HL-60 (cell line): Measurements from ENCODE around the gene ADAR.

Experiments used
- DNase-seq, 2 experiments: peaks; one replicate each; pipeline ENCODE4 v3.0.0-alpha.2; 2010 to 2020; ENCODE audit warnings: low read depth in 1 of 2, low spot score in 1 of 2
- H3K27ac ChIP-seq: fragments of 250-450 bp; sonication (Bioruptor Pico); replicated peaks from 2 replicates; pipeline ENCODE4 v1.5.1; 2020; ENCODE audit warnings: mild to moderate bottlenecking, moderate library complexity
- H3K27me3 ChIP-seq: fragments of 250-450 bp; sonication (Bioruptor Pico); 2 replicates; pipeline ENCODE4 v1.5.1; 2021; ENCODE audit warnings: mild to moderate bottlenecking, moderate library complexity; ENCODE audit not compliant: insufficient read depth, poor library complexity, severe bottlenecking
- H3K4me3 ChIP-seq: replicated peaks from 2 replicates; pipeline ENCODE4 v1.5.1; 2011; ENCODE audit warnings: mild to moderate bottlenecking, control low read depth, low read length; ENCODE audit not compliant: insufficient read depth
- GABPA ChIP-seq: IDR thresholded peaks from 2 replicates; pipeline ENCODE4 v1.6.1; 2012; ENCODE audit warnings: low read depth
- POLR2AphosphoS5 ChIP-seq: IDR thresholded peaks from 2 replicates; pipeline ENCODE4 v1.6.1; 2012; ENCODE audit warnings: low read depth
- SPI1 ChIP-seq: IDR thresholded peaks from 2 replicates; pipeline ENCODE4 v1.6.1; 2012; ENCODE audit warnings: low read depth, mild to moderate bottlenecking, borderline replicate concordance
- TF ChIP-seq, protein P1 (sequence below): IDR thresholded peaks from 2 replicates; pipeline ENCODE4 v1.6.1; 2012; ENCODE audit warnings: low read depth; ENCODE audit not compliant: insufficient replicate concordance
- TF ChIP-seq, protein P2 (sequence below): IDR thresholded peaks from one replicate; pipeline ENCODE4 v1.5.1; 2011; ENCODE audit warnings: low read length, control low read depth, inconsistent platforms; ENCODE audit not compliant: insufficient read depth

ADAR gene

DNA sequence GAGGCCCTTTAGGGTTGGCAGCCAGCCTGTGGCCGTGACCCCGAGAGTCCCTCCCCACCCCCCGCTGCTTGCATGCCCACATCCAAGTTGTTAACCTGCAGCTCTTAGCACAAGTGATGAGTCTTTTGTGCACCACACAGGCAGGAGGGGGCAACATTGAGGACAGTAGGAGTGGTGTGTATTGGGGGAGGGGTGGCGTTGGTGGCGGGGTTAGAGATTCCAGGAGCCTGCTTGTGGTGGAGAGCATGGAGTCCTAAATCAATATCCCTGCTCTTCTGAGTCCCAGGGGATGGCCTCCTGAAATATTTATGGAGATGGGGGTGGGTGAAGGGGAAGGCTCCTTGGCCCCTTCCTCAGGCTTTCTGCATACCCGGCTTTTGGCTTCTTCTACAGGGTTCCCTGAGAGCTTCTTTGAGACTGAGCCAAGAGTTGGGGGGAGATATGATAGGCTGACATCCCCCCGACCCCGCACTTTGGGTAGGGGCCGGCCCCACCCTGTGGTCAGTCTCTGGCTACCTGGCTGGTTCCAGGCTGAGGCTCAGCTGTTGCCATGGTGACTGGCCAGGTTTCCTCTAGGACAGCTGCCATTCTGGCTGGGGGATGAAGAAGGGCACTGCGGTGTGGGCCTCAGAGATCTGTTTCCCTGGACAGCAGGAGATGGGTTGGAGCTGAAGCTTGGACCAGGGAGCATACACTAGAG lies 35.4 kb downstream of the ADAR start:
- no peak for DNase-seq
- H3K27ac ChIP-seq: no peak overlapping the region
- no peak overlapping the region for H3K4me3 ChIP-seq
- TF ChIP-seq, protein P1, sequence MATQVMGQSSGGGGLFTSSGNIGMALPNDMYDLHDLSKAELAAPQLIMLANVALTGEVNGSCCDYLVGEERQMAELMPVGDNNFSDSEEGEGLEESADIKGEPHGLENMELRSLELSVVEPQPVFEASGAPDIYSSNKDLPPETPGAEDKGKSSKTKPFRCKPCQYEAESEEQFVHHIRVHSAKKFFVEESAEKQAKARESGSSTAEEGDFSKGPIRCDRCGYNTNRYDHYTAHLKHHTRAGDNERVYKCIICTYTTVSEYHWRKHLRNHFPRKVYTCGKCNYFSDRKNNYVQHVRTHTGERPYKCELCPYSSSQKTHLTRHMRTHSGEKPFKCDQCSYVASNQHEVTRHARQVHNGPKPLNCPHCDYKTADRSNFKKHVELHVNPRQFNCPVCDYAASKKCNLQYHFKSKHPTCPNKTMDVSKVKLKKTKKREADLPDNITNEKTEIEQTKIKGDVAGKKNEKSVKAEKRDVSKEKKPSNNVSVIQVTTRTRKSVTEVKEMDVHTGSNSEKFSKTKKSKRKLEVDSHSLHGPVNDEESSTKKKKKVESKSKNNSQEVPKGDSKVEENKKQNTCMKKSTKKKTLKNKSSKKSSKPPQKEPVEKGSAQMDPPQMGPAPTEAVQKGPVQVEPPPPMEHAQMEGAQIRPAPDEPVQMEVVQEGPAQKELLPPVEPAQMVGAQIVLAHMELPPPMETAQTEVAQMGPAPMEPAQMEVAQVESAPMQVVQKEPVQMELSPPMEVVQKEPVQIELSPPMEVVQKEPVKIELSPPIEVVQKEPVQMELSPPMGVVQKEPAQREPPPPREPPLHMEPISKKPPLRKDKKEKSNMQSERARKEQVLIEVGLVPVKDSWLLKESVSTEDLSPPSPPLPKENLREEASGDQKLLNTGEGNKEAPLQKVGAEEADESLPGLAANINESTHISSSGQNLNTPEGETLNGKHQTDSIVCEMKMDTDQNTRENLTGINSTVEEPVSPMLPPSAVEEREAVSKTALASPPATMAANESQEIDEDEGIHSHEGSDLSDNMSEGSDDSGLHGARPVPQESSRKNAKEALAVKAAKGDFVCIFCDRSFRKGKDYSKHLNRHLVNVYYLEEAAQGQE: no peak
- TF ChIP-seq GABPA: no peak
- TF ChIP-seq, protein P2, sequence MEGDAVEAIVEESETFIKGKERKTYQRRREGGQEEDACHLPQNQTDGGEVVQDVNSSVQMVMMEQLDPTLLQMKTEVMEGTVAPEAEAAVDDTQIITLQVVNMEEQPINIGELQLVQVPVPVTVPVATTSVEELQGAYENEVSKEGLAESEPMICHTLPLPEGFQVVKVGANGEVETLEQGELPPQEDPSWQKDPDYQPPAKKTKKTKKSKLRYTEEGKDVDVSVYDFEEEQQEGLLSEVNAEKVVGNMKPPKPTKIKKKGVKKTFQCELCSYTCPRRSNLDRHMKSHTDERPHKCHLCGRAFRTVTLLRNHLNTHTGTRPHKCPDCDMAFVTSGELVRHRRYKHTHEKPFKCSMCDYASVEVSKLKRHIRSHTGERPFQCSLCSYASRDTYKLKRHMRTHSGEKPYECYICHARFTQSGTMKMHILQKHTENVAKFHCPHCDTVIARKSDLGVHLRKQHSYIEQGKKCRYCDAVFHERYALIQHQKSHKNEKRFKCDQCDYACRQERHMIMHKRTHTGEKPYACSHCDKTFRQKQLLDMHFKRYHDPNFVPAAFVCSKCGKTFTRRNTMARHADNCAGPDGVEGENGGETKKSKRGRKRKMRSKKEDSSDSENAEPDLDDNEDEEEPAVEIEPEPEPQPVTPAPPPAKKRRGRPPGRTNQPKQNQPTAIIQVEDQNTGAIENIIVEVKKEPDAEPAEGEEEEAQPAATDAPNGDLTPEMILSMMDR: no peak
- TF ChIP-seq SPI1: no peak
- no peak for TF ChIP-seq POLR2AphosphoS5
- peaks cover 5% of the 10 kb centered on the region for H3K27me3 ChIP-seq

DNA sequence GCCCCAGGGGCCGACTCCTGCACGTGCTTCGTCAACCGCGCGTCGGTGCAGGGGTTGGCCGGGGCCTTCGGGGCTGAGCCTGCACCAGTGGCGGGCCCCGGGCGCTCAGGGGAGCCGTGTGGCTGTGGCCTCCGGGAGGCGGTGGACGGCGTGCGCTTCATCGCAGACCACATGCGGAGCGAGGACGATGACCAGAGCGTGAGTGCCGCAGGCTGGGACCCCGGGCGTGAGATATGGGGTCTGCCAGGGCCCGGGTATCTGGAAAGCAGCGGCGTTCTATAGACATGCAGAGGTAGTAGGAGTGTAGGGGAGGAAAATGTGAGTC lies 36.1 kb downstream of the ADAR start:
- DNase-seq: no peak
- H3K27me3 ChIP-seq: peaks cover 5% of the 10 kb centered on the region
- no peak overlapping the region for H3K27ac ChIP-seq
- TF ChIP-seq, protein P1: no peak
- TF ChIP-seq POLR2AphosphoS5: no peak
- TF ChIP-seq GABPA: no peak
- no peak for TF ChIP-seq SPI1
- TF ChIP-seq, protein P2: no peak
- H3K4me3 ChIP-seq: no peak overlapping the region

DNA sequence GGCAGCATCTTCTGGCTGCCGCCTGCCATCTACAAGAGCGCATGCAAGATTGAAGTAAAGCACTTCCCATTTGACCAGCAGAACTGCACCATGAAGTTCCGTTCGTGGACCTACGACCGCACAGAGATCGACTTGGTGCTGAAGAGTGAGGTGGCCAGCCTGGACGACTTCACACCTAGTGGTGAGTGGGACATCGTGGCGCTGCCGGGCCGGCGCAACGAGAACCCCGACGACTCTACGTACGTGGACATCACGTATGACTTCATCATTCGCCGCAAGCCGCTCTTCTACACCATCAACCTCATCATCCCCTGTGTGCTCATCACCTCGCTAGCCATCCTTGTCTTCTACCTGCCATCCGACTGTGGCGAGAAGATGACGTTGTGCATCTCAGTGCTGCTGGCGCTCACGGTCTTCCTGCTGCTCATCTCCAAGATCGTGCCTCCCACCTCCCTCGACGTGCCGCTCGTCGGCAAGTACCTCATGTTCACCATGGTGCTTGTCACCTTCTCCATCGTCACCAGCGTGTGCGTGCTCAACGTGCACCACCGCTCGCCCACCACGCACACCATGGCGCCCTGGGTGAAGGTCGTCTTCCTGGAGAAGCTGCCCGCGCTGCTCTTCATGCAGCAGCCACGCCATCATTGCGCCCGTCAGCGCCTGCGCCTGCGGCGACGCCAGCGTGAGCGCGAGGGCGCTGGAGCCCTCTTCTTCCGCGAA lies 36.6 kb downstream of the ADAR start:
- peaks cover 5% of the 10 kb centered on the region for H3K27me3 ChIP-seq
- TF ChIP-seq SPI1 (no peak), GABPA (no peak), POLR2AphosphoS5 (no peak)
- TF ChIP-seq, protein P2: no peak
- TF ChIP-seq, protein P1: no peak
- no peak for DNase-seq
- no peak overlapping the region for H3K27ac ChIP-seq
- no peak overlapping the region for H3K4me3 ChIP-seq
